NCI-H446 treated with DMSO at 0.1 percent for 48 hours (cell line): ENCODE results near the gene CBFA2T3.

ENCODE experiments used
- DNase-seq: peaks from one replicate; lab custom pipeline; 2025; lab: John Stamatoyannopoulos, UW

CBFA2T3 gene

GRCh38 chr16:88875703-88876234, 101.2 kb downstream of the CBFA2T3 start:
- DNase-seq, result no peak

DNA sequence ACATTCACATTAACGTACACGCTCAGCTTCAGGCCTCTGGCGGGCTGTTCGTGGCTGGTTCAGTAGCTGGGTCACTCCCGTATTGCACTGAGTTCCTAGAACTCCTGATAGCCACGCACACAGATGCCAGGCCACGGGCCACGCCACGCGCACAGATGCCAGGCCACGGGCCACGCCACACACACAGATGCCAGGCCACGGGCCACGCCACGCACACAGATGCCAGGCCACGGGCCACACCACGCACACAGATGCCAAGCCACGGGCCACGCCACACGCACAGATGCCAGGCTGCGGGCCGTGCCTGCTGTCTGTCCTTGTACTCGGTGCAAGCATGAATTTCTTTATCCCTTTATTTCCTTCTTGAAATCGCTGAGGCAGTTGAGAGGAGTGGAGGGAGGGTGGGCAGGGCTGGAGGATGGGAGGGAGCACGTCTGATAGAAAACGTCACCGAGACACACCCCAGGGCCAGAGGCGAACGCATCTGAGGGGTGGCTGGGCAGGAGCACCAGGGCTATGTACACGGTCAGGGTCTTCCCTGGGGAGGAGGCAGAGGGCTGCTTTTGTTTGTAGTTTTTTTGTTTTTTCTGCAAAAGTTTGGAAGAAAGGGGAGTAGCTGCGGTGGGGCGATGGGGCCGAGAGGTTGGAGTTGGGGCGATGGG, 101.9 kb downstream of the CBFA2T3 start:
- no peak for DNase-seq

DNA sequence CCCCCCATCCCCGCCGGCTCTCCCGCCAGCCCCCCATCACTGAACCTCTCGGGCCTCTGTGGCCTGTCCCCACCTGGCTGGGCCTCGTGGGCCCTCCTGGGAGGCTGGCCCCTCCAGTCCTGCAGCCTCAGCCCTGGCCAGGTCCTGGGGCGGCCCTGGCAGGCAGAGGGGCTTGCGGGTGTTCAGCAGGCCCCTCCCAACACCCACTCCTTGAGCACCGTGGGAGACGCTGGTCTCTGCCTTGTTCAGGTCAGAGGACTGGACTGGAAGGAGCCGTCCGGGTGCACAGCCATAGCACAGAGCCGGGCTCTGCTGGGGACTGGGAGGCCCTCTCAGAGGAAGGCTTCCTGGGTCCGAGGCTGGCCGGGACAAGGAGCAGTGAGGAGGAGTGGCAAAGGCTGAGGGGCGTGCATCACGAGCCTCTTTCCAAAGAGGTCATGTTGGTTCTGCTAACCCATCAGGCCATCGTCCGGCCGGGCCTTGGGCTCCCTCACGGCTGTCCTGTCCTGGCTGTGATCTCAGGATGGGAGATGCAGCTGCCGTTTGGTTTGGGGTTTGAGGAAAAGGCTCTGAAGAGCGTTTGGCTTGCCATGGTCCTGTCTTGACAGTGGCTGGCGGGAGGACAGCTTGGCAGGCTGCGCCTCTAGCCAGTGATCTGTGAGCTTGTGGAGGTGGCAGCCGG, 104.2 kb downstream of the CBFA2T3 start:
- no peak for DNase-seq

GRCh38 chr16:88871730-88872416, 105.1 kb downstream of the CBFA2T3 start:
- no peak for DNase-seq

DNA sequence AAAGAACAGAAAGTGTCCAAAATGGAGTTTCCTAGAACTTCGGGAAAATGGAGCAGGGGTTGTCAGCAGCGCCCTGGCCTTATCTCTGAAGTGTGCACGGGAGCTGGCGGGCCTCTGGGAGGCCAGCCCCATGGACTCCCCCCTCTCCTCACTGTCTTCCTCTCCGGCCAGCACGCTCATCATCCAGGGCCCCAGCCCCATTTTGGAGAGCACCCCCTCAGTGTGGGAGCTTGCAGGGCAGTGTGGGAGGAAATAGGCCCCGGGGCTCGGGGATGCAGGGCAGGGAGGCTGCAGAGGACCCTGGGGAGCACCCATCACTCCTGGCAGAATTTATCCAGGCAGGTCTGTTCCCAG, 105.7 kb downstream of the CBFA2T3 start:
- DNase-seq, result no peak

- no peak for DNase-seq
Measured at GRCh38 chr16:88870608-88871348, 106.2 kb downstream of the CBFA2T3 start.

- DNase-seq, result no peak
Measured at GRCh38 chr16:88869673-88869980, 107.4 kb downstream of the CBFA2T3 start.

DNA sequence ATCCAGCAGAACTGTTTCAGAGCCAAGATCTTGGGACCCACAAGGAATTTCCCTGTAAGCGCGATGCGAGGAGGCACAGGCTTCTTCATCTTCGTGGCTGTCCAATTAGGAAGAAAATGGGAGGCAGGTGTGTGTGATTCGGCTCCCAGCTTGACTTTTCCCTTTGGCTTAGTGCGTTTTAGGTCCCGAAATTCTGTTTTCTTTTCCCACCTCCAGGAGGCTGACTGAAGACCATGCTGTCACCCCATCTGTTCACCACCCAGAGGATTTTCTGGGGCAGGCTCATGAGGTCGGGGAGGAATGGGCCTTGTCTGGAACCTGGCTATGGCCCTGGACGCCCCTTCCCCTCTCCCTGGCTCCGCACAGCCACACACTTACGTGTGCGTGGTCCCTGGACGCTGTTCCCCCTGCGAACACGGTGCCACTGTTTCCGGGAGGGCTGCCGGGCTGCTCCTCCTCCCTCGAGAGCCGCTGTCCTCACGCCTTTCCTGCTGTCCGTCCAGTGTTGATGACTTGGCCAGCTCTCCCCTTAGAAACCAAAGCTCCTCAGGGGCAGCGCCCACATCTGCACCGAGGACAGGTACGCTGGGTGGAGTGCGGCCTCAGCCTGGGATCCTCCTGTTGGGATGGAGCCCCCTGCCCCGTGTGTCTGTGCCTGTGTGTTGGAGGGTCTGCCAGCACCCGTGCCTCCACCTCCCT, 107.9 kb downstream of the CBFA2T3 start:
- DNase-seq, result no peak

DNA sequence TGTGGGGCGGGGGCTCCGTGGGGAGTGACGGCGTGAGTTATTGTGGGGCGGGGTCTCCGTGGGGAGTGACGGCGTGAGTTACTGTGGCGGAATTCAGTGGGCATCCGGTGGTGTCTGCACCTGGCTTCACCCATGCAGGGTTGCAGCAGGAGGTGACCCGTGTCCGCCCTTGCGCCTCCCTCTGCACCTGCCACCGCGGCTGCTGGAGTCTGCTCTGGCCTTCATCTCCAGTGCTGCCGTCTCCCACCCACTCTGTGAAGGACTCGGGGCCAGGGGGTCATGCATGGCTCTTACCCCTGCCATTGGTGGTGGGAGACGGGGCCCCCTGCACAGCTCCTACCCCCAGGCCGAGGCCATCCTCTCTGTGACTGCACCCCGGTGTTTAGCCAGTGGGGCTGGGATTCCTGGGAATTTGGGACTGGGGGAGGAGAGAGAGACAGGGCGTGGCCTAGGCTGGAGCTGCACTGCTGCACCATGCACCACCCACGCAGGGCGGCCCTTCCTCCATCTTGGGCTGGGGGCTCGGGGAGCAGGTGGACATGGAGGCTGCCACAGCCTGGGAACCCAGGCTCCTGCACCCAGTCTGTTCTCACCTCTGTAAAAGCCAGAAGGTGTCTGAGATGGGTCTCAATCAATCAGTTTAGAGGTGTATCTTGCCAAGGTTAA, 109.3 kb downstream of the CBFA2T3 start:
- no peak for DNase-seq

DNA sequence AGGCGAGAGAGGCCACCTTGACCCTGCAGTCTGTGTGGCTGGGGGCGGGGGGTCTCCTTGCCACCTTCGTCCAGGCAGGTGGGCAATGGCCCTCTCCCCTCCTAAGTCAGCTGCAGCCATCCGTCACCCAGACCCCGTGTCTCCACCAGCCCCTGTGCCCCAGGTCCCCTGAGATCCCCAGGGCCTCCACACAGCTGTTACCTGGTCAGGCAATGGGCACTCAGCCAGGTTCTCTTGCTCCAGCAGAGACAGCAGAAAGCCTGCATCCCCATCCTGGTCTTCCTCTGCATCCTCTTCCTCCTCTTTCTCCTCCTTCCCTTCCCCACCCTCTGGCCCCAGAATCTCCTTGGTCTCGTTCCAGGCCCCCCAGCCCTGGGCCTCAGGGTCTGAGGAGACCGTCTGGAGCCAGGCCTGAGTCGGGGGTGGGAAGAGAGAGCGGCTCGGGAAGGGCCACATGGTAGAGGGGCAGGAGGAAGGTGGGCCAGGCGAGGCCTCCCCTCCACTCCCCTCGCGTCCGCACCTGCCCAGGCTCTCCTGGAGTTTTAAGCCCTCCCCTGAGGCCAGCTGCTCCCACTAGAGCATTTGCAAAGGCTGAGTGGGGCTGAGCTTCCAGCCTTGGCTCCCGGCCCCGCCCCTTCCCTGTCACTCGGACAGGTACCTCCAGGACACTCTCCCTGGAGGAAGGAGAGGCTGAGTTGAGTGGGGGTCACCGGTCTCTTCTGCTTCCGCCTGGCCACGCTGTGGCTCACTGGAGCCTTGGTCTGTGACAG, 110.7 kb downstream of the CBFA2T3 start, which contains the start of gene PABPN1L:
PABPN1L (minus strand) TSS at position 510 of the 770 bp plus-strand sequence; CDS start at position 456, 54 bp downstream.
- no peak for DNase-seq

GRCh38 chr16:88865742-88866141, 111.3 kb downstream of the CBFA2T3 start:
- no peak for DNase-seq

DNA sequence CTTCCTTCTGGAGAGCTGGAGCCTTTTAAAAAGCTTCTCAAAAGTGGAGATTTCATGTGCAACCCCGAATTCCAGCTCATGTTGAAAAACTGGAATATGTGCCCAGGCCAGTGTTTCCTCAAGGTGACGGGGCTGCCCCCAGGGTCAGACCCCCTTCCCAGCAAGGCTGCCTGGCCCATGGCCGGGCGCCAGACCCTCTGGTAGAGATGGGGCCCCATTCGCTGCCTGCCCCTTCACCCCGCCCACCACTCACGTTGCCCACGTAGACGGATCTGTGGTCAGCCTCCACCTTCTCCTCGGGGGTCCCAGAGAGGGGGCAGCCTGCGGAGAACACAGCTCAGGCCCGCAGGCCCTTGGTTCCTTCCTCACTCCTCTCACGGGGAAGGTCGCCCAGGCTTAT, 111.7 kb downstream of the CBFA2T3 start:
- DNase-seq, result no peak

DNA sequence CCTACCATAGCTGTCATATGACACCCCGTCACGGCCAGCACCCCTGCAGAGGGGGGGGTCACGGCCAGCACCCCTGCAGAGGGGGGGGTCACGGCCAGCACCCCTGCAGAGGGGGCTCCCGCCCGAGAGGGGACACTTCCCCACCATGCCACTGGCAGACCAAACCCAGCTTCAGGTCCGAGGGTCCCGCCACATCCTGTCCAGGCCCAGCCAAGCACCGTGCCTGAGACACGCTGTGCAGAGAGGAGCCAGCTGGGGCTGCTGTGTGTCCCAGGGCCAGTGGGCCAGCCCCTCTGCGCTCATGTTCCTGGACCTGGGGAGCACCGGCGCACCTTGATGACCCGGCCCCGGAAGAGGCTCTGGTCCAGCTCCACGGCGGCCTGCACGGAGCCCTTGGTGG, 112.5 kb downstream of the CBFA2T3 start:
- no peak for DNase-seq

DNA sequence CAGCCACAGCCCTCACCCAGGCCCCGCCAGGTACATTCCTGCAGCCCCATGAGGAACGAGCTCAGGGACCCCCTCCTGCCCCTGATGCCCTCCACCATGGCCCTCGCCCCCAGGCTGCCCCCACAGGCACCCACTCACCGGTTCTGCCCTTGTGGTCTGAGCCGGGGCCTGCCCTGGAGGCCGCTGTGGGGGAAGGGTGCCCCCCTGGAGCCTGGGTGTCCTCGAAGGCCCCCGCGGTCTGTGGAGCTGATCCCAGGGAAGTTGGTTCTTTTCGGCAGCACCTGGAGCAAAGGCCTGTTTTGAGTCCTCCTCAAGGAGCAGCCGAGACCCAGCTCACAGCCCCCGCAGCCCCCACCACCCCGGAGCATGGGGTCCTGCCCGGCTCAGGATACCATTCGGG, 112.9 kb downstream of the CBFA2T3 start:
- DNase-seq, result no peak

DNA sequence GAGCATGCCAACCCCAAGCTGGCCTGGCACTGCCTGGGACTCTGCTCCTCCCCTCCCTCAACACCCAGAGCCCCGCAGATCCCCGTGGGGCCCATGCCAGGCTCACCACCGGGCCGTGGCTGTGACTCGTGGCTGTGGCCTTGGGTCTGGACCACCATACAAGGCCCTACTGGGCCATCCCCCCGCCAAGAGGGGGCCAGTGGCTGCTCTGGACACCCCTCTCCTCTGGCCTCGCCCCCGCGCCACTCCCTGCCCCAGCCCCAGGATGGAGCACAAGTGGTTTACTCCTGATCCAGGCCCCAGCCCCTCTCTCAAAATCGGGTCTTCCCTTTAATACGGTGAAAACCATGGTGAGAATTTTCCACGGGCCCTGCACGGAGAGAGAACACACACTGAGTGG, 113.6 kb downstream of the CBFA2T3 start:
- no peak for DNase-seq

GRCh38 chr16:88862968-88863367, 114.0 kb downstream of the CBFA2T3 start:
- DNase-seq, result no peak

- DNase-seq, result no peak
Measured at GRCh38 chr16:88861359-88861758, 115.6 kb downstream of the CBFA2T3 start.

DNA sequence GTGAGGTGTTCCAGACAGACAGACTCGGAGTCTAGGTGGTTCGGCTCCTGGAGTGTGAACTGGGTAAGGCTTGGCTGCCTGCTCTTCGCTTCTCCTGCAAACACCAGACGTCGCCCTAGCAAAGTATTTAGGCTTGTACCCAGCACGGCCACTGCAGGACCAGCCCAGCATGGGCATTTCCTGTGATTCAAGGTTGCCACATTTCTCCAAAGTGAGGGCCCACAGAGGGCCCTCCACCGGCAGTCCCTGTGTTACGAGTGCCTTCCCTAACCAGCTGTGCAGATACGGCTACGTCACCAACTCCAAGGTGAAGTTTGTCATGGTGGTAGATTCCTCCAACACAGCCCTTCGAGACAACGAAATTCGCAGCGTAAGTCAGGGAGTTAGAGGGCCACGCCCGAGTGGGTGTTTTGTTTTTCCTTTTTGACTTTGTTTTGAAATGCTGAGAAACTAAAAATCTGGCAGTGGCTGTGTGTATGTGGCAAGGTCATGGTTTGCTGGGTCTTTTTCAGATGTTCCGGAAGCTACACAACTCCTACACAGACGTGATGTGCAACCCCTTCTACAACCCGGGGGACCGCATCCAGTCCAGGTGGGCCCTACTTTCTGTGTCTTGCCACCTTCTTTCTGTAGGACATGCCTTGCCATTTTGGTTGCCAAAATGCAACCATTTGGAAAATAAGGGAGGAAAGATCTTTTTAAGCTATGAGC, 117.5 kb downstream of the CBFA2T3 start:
- DNase-seq, result no peak

DNA sequence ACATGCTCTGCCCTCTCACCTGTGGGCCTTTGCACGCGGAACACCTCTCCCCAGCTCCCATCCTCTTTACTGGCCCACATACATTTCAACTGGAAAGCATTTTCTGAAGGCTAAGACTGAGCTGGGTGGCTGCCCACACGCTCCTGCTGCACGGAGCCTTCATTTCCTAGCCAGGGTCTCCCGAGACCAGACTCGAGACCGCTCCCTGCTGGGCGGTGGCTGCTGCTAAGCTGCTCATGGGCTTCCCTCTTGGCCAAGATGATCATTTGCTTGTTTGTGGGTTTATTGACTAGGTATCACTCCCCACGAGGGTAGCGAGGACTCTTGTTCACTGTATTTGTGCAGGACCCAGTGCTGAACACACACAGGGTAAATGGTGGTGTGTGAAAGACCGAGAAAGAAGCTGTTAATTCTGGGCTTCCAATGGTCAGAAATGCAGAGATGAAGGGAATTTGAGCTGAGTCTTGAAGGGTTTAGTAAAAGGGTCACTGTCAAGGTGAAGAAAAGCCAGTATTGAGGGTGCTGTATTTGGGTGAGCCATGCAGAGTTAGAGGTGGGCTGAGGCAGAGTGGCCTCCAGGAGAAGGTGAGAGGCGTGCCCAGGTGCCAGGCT, 119.2 kb downstream of the CBFA2T3 start:
- DNase-seq, result no peak
